GM20431 (cell line): ENCODE data around the gene UBAC1.
"Not testable (repeated sequence)": the region's sequence is repeated elsewhere in the genome, so short reads cannot be mapped to it uniquely, and the experiment has no call there.

ENCODE experiments used
- in situ Hi-C: fragments of 300-500 bp; cut with MseI, MboI; formaldehyde crosslinking; loops from one replicate; pipeline ENCODE4 v1.15.0; 2020; ENCODE audit warnings: low sequenced_read_pairs; ENCODE audit not compliant: unreplicated experiment

UBAC1 gene

DNA sequence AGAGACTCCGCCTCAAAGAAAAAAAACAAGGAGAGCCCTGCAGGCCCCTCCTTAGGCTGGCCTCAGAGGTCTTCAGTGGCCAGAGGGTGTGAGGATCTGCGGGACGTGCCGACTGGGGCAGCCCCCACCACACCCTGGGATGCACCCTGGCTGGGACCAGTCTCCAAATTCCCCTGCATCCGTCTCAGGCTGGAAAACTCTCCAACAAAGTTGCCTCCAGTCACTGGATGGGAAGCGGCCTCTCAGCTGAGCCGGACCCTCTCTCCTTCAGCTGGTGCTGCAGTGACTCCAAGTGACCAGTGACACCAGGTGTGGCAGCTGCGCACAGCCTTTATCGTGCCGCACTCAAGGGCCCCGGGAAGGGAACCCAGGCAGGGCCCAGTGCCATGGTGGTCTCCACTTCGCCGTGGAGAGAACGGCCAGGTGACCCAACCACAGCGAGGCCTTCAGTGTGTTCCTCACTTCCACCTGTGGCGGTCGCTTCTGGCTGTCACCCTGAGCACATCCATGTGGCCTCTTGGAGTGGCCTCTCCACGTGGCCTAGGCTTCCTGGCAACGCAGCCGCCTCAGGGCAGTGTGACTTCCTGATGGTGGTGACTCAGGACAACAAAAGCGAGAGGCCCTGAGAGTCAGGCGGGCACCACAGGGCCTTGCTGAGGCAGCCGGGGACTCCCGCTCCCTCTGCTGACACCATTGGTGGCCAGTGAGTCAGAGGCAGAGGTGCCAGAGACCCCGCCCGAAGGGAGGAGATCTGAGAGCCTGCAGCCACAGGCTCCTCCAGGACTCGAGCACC lies 34.6 kb downstream of the UBAC1 start:
- in situ Hi-C loops: no loop called here

DNA sequence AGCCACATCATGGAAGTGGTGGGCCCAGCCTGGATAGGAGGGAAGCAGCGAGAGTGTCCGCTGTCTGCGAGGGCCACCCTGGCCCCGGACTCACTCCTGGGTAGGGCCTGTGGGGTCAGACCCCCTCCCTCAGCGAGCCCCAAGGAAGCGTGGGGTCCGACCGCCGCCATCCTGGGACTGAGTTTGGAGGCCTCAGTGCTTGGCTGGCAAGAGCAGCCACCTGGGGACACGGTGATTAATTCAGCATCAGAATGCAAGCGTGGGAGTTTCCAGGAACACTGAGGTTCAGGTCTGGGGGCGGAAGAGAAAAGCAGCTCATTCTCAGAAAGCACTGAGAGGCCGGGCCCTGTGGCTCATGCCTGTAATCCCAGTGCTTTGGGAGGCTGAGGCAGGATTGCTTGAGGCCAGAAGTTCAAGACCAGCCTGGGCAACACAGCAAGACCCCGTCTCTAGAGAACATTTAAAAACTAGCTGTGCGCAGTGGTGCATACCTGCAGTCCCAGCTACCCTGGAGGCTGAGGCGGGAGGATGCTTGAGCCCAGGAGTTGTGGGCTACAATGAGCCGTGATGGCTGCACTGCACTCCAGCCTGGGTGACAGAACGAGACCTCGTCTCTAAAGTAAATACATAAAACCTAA lies 35.6 kb downstream of the UBAC1 start:
- in situ Hi-C loops: no loop called here

DNA sequence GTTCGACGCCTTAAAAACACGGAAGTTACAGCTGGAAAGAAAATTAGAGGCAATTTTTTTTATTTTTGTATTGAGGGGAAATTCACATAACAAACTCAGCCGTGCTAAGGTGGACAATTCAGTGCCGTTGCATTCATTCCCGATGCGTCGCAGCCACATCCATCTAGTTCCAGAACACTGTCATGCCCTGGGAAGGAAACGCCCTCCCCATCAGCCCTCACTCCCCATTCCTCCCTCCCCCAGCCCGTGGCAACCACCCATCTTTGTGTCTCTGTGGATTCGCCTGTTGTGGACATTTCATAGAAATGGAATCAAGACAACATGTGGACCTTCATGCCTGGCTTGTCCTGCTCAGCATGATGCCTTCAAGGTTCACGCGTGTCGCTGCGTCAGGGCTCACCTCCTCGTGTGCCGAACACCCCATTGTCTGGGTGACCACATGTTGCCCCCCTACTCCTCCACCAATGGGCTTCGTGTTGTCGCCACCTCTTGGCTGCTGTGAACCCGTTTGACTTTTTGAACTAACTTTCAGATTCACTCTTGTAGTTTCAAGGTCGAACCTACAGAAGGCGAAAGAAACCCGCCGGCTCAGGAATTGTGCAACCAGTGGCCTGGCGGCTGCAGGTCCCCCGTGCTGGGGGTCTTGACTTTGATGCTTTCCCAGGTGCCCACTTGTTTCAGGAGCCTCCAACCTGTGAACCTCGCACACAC lies 36.4 kb downstream of the UBAC1 start:
- in situ Hi-C loops: no loop called here

DNA sequence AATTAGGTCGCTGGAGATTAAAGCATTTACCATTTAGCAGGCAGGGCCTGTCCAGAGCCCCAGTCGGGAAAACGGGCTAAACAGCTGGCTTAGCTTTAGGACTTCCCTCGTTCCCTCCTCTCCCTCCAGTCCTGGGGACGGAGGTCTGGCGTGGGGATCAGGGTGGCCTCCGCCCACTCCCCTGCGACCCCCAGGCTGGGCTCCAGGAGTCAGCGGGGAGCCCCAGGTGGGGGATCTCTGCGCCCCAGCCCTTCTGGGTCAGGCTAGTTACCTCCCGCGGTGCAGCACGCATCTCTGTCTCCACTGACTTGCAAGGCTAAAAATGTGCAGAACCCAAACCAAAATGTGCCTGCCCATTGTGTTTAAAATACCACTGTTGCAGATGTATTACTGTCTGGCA lies 37.7 kb downstream of the UBAC1 start:
- in situ Hi-C loops: no loop called here

DNA sequence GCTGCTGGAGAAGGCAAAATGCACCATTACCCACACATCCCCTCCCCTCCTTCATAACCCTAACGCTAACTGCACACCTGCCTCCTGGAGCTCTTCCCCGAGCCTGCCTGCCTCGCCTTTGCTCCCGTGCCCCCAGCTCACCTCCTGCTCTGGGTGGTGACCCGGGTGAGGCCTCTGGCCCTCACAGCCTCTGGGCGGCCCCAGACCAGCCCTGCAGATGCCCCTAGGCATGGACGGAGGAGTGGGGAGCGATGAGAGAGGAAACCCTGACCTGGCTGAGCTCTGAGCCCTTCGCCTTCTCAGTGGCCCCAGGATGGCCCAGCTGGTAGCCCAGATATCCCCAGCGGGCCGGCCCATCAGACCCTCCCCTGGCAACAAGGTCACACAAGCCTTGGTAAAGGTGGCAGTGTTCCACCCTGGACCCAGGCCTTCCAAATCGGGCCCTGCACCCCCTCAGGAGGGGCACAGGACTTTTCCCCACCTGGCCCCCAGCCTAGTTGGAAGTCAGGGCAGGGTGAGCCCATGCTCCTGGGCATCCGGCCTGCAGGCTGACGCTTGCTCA lies 39.3 kb downstream of the UBAC1 start:
- in situ Hi-C loops: no loop called here

DNA sequence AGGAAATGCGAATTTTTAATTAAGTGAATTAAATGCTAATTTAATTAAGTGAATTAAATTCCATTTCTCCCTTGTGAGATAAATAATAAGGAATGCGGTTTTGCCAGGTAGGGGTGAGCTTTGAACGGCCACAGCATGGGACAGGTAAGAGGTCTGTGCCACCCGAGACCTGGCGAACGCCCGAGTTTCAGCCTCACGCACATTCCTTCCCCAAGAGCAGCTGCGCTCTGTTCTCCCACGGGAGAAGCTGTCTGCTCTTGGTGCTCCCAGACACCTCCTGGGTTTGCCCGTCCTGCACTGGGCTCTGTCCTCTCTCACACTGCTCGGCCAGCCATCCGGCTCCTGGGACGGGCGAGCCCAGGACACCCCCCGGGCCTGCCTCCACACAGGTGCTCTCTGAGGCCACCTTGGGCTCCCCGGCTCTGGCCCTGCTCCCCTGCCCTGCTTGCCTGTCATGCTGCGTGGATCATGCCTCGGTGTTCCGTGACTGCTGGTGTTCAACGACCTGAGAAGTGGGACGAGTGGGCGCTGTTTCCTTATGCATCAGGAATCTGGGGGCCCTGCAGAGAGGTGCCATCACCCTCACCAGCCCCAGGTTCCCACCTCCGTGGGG lies 40.1 kb downstream of the UBAC1 start:
- in situ Hi-C loops: no loop called here

DNA sequence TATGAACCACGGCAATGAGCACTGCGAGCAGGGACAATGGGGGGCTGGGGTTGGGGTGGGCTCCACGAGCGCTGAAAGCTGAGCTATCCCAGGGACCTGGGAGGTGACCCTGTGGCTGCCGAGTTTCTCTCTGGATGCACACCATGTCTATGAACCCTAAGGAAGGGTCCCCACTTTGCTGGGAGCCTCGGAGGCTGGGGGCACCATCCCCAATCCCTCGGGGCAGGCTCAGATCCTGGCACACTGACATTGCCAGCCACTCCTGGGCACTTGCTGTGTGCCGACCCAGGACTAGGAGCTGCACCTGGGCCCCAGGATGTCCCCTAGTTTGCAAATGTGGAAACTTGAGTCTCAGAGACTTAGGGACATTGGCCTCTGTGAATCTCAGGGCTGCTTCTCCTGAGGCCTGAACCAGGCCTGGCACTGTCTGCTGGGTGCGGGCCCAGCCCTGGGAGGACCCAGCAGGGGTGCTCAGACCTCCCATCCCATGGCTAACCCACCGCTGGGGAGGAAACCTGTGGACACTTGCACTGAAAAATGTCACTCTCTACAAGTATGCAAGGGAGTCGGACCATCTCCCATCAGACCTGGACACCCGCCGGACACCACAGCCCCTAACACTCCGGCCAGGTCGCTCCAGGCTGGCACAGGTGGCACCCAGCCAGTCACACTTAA lies 40.8 kb downstream of the UBAC1 start:
- in situ Hi-C loops: no loop called here

DNA sequence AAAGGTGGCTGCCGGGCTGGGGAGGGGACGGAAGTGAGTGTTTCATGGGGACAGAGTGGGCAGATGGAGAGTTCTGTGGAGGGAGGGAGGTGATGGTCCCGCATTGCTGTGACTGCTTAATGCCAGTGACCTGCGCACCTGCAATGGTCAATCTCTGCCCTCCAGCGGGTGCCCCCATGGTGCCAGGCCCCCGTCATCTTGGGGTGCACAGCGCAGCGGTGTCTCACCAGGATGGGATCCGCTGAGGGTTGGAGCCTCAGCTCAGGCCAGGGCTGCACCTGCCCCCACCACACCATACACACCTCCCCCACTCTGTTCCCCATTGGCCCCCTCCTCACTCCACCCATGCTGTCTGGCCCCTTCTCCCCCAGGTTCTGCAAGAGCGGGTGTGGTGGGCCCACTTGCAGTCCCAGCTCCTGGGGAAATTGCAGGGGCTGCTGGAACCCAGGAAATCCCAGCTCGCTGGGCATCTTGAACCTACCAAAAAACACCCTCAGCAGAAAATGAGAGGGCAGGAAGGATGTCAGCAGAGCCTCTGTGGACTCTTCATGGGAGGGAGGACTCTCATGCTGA lies 41.8 kb downstream of the UBAC1 start:
- in situ Hi-C loops: no loop called here

DNA sequence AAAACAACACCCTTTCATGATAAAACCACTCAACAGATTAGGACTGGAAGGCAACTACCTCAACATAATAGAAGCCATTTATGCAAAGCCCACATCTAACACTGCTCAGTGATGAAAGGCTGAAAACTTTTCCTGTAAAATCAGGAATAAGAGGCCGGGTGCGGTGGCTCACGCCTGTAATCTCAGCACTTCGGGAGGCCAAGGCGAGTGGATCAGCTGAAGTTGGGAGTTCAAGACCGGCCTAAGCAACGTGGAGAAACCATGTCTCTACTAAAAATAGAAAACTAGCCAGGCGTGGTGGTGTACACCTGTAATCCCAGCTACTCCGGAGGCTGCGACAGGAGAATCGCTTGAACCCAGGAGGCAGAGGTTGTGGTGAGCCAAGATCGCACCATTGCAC lies 44.9 kb downstream of the UBAC1 start:
- in situ Hi-C loops: not testable (repeated sequence)

DNA sequence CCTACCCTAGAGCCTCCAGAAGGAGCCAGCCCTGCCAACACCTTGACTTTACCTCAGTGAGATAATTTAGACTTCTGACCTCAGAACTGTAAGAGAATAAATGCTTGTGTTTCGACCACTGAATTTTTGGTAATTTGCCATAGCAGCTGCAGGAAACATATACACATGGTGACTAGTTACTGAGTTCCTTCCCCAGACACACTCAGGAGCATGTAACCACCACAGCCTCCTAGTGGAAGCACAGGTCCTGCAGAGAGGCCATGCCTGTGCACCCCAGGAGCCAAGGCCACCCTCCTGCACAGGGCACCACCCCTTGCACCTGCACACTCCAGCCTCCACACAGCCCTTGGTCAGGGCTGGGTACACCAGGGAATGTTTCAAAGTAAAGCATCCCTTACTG lies 46.3 kb downstream of the UBAC1 start:
- in situ Hi-C loops: no loop called here

DNA sequence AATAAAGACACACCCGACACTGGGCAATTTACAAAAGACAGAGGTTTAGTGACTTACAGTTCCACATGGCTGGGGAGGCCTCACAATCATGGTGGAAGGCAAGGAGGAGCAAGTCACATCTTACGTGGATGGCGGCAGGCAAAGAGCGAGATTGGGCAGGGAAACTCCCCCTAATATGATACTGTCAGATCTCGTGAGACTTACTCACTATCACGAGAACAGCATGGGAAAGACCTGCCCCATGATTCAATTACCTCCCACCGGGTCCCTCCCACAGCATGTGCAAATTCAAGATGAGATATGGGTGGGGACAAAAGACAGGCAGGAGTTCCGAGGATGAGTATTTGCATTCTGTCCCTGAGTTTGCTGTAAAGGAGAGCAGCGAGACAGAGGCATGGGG lies 49.9 kb downstream of the UBAC1 start:
- in situ Hi-C loops: not testable (repeated sequence)

DNA sequence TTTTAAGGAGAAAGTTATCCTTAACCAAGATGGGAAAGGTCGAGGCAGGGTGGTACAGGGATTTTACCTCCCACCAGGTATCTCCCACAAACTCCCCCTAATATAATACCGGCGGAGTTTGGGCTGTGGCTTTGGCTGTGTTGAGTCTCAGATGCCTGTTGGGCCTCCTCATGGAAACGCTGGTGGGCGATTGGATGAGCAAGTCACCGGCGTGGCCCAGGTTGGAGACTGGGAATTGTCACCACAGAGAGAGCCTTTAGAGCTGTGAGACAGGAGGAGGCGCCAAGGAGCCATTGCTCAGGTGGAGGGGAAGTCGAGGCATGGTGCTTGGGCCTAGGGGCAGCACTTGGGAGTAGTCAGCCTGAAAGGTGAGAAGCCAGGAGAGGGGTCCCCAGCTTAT lies 50.4 kb downstream of the UBAC1 start:
- in situ Hi-C loops: no loop called here

DNA sequence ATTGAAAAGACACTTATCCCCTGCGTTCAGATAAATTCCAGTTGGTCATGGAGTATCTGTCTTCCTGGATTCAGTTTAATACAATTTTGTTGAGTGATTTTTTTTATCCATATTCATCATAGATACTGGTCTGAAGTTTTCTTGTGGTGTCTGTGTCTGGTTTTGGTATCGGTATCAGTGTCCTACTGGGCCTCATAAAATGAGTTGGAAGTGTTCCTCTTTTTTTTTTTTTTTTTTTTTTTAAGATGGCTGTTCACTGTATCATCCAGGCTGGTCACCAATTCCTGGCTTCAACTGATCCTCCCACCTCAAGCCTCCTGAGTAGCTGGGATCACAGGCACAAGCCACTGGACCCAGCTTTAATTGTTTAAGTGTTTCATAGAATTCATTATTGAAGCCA lies 51.0 kb downstream of the UBAC1 start:
- in situ Hi-C loops: no loop called here

DNA sequence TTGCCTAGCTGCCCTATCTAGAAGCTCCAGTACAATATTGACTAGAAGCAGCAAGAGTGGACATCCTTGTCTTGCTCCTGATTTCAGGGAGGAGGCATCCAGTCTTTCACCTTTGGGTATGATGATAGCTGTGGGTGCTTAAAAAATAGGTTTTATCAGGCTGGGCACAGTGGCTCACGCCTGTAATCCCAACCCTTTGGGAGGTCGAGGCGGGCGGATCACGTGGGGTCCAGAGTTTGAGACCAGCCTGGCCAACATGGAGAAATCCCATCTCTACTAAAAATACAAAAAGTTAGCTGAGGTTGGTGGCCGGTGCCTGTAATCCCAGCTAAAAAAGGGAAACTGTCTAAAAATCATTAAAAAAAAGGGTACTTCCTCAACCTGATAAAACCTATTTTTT lies 51.8 kb downstream of the UBAC1 start:
- in situ Hi-C loops: no loop called here

DNA sequence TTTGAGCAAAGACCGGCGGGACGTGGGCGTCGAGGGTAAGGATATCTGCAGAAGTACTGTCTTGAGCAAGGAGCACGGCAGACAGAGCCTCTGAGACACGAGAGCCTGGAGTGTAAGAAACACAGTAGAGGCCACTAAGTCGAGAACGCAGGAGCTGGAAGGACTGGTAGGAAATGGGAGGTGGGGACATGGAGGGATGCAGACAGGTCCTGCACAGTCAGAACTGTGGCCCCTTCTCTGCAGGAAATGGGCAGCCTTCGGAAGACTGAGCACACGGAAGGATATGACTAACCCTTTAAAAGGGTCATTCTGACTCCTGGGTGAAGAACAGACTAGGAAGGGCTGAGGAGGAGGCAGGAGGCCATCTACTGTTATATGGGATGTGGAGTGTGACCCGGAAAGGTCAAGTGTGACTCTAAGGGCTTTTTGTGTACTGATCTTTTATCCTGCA lies 52.4 kb downstream of the UBAC1 start:
- in situ Hi-C loops: no loop called here

DNA sequence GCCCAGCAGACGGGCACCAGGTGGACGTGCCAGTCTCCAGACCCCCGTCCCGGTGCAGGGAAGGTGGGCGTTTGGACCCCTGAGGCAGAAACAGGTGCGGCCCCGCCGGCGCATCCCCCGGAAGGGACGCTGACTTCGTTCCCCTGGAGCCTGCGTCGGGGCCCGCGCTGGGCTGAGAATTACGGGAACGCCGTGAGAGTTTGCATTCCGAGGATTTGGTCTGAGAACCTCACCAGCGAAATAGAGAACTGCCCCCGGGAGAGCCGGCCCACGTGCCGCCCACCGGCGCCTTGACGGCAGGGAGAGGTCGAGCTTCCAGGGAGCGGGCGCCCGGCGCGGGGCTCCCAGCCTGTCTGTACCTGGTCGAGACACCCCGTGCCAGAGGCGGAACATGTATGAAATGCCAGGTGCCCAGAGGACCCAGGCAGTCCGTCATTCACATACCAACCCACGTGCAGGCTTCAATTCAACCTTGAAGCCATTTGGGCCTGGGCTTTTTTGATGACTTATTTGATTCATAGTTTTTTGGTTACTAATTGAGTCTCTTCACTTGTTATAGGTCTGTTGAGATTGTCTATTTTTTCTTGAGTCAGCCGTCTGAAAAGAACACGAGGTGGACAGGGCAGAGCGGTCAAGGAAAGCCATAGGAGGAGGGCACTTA lies 53.0 kb downstream of the UBAC1 start:
- in situ Hi-C loops: no loop called here

DNA sequence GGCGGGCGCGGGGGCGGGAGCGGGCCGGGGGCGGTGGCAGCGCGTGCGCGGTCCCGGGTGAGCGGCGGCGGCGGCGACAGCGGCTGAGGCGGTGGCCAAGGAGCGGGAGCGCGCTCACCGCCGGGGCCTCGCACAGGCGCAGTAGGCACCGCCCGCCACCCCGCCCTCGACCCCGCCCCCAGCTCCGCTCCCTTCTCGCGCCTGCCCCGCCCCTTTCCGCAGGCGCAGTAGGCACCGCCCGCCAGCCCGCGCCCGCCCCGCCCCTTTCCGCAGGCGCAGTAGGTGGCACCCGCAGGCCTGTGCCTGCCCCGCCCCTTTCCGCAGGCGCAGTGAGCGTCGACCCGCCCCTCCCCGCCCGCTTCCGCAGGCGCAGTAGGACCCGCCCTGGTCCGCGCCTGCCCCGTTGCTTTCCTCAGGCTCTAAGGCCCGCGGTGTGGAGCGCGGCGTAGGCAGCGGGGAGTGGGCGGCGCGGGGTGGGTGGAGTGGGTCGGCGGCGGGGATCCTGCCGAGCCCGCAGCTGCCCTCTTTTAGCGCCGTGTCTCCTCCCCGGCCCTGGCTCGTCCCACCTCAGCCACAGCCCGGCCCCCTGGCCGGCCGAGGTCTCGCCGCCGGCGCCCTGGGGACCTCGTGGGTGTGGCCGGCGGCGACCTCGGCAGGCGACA lies 53.6 kb downstream of the UBAC1 start, which contains the start of gene CAMSAP1:
Gene CAMSAP1 (minus strand): TSS at position 116 of the 662 bp plus-strand sequence. CDS start 387 bp downstream, outside the sequence.
- in situ Hi-C loops: no loop called here

DNA sequence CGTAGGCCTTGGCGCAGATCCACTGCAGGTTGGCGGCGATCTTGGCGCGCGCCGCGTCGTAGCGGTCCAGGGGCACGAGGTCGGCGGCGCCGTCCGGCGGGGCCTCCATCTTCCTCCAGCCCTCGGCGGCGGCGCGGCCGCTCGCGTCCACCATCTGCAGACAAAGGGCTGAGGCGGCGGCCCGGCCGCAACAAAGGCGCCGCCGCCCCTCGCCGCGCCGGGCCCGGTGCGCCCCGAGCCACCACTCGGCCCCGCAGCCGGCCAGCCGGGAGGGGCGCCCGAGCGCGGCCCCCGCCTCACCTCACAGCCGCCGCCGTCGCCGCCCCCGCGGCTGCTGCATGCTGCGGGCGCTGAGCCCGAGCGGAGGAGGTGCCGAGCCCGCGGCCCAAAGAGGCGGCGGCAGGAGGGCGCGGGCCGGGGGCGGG lies 54.2 kb downstream of the UBAC1 start:
- in situ Hi-C loops: no loop called here
